Femur (tissue), 1 donor: ENCODE data around the gene INTS7.
"Not testable (repeated sequence)": the region's sequence is repeated elsewhere in the genome, so short reads cannot be mapped to it uniquely, and the experiment has no call there.

Source experiments
- DNase-seq: peaks from one replicate; pipeline ENCODE4 v3.0.0-alpha.2; 2017

The INTS7 gene

DNA sequence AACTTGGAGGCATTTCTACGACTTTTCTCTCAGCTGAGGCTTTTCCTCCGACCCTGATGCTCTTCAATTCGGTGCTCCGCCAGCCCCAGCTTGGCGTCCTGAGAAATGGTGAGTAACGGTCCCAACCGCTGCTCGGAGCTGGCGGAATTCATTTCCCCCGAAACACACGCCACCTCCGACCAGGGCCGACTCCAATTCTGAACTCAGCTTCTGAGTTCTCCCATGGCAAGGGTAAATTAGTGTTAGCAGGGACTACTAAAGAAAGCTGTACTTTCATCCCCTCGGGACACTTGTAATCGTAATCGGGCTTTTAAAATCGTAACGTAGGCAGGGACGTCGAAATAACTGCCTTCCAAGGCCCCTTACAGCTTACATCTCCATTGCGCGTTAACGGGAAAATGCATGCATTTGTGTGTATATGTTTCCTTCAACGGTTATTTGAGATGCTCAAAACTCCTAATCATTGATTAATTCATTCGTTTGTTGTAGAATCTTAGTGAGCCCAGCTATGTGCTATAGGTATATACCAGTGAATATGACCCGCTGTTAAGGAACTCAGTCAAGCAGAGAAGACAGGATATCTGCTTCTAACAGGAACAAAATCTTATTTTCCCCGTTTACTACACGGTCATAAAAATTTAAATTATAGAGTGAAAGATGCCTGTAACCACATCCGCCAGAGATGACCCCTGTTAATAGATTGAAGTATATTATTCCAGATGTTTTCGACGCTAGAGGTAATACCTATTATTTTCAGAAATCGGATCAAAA, 663 bp upstream of the INTS7 start:
- no peak for DNase-seq

DNA sequence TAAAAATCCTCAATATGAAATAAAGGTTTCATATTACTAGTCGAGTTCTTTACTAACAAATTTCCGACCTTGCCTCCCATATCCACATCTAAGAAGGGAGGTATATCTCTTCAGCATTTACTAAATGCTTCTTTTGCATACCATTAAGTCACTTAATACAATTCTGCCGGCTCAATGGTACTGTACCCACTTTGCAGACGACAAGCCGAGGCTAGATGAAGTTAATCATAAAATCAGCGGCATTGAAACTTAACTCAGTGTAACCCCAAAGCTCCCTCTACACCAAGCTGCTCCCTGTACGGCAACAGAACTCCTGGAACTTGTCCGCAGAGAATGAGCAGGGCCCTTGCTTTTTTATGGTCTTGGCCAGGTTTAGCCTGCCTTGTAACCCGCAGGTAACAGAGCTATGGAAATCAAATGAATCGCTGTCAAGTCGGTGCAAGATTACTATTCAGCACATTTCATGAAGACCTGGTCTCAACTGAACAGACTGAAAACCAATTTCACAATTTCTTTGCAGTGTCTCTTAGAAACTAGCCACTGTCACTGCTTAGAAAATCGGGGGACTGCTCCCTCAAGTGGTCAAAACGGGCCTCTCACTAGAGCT, 738 bp downstream of the INTS7 start:
- DNase-seq: no peak

- DNase-seq: no peak
Measured at GRCh38 chr1:212030936-212031528, 4.3 kb downstream of the INTS7 start.

- not testable (repeated sequence) for DNase-seq
Measured at GRCh38 chr1:212027727-212028126, 7.6 kb downstream of the INTS7 start.

DNA sequence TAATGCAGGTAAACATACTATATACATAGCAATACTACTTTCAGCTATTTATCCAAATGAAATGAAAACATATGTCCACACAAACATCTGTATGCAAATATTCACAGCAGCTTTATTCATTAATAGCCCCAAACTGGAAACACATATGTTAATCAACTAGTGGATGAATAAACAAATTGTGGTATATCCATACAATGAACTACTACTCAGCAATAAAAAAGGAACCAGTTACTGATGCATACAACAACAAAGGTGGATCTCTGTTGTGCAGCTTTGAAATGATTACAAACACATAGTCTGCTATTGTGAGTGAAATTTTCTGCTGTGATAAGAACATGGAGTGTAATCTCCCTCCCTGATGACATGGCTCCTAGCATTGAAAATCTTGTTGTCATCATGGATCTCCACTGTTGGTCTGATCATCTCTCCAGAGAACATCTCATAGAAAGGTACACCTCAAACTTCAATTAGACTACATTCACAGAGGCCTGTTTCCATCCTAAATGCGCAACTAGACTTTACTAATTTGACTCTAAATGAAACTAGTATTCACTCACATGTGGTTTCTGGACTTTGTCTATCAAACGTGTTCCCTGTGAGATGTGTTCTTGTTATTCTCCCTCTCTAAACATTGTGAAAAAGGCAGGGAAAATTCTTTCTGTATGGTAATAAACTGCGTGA, 10.7 kb downstream of the INTS7 start:
- DNase-seq: no peak

GRCh38 chr1:212022908-212023307, 12.4 kb downstream of the INTS7 start:
- not testable (repeated sequence) for DNase-seq

GRCh38 chr1:212021563-212021962, 13.8 kb downstream of the INTS7 start:
- DNase-seq: no peak

GRCh38 chr1:212020975-212021374, 14.4 kb downstream of the INTS7 start:
- DNase-seq: no peak

- no peak for DNase-seq
Measured at GRCh38 chr1:212013672-212014071, 21.7 kb downstream of the INTS7 start.

DNA sequence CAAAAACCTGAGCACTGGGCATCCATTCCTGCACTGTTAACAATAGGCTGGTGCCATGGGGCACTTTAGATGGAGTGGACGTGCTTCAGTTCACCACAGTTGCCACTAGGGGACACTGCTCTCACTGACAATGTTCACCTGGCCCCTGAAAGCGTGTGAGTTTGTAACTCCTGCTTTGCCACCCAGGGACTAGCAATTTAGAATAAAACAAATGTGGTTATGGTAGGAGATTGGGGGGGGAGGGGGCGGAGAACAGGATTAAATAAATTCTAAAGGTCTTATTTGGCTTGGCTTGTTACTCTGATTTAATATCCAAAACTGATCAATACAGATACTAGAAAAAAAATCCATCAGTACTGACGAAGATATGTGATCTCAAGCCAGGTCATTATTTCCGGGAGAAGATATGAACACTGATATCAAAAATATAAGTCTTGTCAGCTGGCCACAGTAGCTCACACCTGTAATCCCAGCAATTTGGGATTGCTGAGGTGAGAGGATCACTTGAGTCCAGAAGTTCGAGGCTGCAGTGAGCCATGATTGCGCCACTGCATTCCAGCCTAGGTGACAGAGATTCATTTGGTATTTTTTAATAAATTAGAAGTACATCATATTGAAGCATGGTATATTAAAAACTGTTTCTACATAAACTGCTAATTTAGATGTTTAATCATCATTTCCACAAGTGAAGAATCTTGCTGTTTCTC, 23.2 kb downstream of the INTS7 start:
- peak; percentile 59 for DNase-seq

- DNase-seq: no peak
Measured at GRCh38 chr1:212010004-212010403, 25.4 kb downstream of the INTS7 start.

DNA sequence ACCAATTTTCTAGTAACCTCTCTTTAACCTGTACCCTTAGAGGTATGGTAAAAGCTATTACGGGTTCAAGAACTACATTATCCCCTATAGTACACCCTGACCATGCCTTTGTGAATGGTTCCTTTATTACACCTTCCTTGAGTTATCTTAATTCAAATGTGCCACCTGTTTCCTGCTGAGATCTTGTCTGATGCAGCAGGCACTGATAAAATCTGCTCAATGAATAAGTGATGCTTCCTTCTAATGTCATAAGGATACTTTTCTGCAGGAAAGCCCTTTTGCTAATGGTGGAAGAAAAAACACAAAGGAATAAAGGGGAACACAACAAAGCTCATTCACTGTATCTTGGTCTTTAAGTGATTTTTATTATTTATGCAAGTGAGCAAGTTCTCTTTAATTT, 25.8 kb downstream of the INTS7 start:
- DNase-seq: no peak

DNA sequence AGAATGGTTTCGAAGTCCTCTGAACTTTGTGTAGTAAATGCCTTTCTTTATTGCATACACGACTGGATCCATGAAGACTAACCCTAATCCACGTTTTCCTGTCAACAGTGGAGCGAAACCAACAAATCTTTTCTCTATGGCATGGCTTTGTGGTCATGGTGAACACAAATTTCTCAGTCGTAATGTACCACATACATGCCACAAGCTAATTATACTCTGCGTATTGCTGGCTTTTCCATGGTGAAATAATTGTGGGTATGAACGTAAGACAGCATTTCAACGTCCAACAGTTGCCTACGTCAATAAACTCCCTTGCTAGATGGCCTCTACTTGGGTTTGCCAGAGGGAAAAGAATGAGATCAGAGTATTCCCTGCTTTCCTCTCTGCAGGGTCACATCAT, 27.5 kb downstream of the INTS7 start:
- DNase-seq: no peak

DNA sequence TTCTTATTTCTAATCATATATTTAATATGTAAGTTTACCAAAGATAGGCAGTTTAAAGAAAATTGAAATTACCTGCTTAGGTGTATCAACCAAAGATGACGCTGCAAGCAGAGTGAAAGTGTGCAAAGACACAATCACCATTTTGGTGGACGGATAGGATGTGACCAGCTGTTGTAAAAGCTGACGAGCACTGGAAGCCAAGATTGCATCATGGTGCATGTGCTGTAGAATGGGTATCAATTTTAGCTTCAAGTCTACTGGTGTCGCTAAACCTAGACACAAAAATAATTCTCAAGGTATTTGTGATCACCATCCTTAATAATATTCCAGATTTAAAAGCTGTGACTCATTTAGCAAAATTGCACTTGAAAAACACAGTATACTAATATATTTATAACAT, 28.2 kb downstream of the INTS7 start:
- DNase-seq: no peak

DNA sequence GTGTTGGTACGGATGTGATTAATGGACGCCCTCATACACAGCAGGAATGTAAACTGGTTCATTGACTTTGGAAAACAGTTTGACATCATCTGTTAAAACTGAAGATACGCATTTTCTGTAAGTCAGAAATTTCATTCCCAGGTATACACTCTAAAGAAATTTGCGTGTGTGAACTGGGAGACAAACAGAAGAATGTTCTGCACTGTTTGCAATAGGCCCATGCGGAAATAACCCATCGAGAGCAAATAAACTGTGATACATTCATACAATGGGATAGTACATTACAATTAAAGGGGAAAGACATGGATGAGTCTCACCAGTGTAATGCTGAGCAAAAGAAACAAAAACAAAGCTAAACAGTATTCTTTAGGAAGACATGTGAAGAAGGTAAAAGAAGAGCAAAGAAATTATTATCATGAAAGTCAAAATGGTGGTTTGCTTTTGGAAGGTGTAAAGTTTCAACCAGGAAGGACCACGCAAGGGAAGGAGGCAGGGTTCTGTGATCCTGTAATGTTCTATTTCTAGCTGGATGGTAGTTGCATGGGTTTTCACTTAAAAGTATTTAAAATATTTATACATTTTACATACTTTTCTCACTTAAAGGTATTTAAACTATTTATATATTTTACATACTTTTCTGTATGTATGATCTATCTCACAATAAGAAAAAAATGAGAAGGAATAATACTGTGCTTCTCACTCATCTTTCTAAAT, 30.3 kb downstream of the INTS7 start:
- DNase-seq: no peak

DNA sequence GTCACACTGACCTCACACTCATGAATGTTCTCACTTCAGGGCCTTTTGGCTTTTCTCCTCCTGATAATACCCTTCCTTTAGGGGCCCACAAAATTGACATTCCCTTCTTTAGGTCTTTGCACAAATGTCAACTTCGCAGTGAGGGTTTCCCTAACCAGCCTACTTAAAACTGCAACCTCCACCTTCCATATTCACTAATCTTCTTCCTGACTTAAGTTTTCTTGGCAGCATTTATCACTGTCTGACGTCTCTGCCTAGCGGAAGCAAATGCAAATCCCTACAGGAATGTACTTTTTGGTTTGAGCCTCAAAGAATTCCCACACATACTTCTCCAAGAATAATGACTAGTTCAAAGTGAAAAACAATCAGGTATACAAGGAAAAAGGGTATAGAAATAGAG, 32.8 kb downstream of the INTS7 start:
- DNase-seq: no peak

DNA sequence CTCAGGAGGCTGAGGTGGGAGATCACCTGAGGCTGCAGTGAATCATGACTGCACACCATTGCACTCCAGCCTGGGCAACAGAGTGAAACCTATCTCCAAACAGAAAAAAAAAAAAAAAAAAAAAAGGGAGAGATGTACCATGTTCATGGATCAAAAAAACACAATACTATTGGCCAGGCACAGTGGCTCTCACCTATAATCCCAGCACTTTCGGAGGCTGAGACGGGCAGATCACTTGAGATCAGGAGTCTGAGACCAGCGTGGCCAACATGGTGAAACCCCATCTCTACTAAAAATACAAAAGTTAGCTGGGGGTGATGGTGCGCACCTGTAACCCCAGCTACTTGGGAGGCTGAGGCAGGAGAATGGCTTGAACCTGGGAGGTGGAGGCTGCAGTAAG, 37.9 kb downstream of the INTS7 start:
- not testable (repeated sequence) for DNase-seq

GRCh38 chr1:211991695-211992094, 43.7 kb downstream of the INTS7 start:
- DNase-seq: no peak

DNA sequence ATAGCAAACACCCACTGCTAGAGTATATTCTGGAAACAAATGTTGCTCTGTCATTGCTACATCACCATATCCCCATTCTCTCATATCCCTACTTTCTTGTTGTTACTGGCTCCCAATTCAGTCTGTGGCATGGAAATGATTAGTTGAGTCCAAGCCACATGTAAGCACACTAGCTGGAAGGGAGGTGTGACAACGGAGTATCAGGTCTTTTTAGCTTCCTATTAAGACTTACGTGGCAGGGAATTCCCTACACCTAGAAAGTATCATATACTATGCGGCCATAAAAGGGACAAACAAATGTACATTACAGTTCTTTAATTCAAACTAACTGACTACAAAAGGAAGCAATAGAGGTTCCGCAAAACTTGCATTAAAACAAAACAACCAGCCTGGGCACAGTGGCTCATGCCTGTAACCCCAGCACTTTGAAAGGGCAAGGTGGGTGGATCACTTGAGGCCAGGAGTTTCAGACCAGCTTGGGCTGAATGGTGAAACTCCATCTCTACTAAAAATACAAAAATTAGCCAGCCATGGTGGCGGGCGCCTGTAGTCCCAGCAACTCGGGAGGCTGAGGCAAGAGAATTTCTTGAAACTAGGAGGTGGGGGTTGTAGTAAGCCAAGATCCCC, 48.6 kb downstream of the INTS7 start:
- no peak for DNase-seq

GRCh38 chr1:211985556-211986264, 49.6 kb downstream of the INTS7 start:
- DNase-seq: no peak

- DNase-seq: no peak
Measured at GRCh38 chr1:211978596-211978995, 56.8 kb downstream of the INTS7 start.
